Activated T-cell treated with anti-CD3 and anti-CD28 coated beads for 24 hours (primary cell): ENCODE results near the gene GJE1.
A peak's percentile ranks its signal among the peaks of the same experiment; 100 is the strongest.
"Not testable (repeated sequence)": the region's sequence is repeated elsewhere in the genome, so short reads cannot be mapped to it uniquely, and the experiment has no call there.

Experiments used
- DNase-seq: peaks from one replicate; pipeline ENCODE4 v3.0.0-alpha.2; 2020; ENCODE audit warnings: low read depth

The GJE1 gene, protein sequence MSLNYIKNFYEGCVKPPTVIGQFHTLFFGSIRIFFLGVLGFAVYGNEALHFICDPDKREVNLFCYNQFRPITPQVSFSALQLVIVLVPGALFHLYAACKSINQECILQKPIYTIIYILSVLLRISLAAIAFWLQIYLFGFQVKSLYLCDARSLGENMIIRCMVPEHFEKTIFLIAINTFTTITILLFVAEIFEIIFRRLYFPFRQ

DNA sequence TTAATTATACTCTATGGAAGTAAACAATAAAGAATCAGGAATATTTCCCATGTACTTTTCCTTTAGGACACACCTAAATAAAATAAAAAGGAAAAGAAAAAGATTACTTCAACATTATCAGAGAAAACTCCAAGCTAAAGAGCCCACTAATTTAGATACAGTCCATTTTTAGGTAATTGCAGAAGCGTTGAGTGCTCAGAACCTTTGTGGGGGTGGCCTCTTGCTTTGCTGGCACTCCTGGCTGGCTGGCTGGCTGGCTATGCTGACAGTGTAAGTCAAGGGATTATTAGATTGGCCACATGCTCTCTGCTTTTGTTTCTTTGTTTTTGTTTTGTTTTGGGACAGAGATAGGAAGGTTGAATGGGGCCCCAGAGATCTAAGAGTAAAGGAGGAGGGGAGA is at the start of gene GJE1:
TSS of gene GJE1 (plus strand) at position 301 of the 400 bp plus-strand sequence. CDS start 234 bp downstream, outside the sequence.
- no peak for DNase-seq

DNA sequence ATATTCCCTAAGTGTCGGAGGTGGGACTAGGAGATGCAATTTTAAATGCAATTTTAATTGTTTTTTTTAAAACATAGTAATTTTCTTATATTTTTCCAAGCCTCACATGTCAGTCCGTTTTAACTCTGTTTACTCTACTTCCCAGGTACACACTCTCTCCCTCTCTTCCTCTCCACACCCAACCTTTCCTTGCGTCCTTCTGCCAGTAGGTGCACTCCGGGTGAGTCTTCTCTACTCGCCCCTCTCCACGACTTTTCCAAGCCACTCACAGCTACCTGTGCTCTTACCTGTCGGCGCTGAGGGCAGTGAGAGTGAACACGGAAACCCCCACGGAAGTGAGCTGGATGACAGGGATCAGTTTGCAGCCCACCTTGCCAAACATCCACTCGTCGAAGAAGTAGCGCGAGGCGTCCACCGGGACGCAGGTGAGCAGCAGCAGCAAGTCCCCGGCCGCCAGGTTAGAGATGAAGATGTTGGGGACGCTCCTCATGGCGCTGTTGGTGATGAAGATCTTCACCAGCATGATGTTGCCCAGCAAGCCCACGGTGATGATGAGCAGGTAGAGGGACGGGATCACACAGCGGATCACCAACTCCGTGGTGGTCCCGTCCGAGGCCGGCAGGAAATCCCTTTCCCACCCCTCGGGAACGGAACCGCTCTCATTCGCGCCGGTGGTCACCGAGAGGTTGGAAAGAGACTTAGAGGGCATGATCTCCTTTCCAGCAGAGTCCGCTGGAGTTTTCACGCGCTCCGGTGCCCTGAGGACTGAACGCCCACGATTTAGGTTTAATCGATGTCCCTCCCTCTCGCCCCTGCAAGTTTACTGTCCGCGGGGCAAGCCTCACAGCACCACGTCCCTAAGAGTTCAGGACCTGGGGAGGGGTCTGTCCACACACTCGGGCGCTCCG is 44.5 kb upstream of the GJE1 start:
- no peak for DNase-seq

DNA sequence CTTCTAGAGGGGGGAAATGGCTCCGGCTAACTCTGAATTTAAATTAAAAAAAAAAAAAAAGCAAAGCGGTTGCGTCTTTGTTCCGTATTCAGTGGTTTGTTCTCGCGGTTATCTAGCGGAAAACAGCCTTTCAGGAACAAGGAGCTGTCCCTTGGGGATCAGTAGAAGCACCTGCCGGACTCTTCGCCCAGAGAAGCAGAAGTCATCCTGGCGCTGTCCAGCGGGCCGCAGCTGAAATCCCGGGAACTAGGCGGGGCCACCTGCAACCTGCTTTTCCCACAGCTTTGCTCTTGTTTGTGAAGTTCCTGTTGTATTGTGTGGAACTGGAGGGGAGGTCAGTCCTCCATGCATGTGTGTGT is 43.9 kb upstream of the GJE1 start:
- DNase-seq: no peak

DNA sequence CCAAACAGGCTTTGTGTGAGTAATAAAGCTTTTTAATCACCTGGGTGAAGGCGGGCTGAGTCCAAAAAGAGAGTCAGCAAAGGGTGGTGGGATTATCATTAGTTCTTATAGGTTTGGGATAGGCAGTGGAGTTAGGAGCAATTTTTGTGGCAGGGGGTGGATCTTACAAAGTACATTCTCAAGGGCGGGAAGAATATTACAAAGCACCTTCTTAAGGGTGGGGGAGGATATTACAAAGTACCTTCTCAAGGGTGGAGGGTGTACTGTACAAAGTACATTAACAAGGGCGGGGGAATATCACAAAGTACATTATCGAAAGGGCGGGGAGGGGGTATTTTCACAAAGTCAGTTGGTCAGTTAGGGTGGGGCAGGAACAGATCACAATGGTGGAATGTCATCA is 27.9 kb upstream of the GJE1 start:
- not testable (repeated sequence) for DNase-seq

DNA sequence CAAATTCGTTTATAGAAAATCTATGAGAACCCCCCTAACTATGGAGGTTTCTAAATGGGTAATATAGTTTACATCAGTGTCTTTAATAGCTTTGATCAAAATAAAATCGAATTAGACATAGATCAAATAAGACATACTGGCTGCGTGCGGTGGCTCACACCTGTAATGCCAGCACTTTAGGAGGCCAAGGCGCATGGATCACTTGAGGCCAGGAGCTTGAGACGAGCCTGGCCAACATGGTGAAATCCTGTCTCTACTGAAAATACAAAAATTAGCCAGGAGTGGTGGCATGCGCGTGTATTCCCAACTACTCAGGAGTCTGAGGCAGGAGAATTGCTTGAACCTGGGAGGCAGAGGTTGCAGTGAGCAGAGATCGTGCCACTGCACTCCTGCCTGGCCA is 21.9 kb upstream of the GJE1 start:
- DNase-seq: not testable (repeated sequence)

DNA sequence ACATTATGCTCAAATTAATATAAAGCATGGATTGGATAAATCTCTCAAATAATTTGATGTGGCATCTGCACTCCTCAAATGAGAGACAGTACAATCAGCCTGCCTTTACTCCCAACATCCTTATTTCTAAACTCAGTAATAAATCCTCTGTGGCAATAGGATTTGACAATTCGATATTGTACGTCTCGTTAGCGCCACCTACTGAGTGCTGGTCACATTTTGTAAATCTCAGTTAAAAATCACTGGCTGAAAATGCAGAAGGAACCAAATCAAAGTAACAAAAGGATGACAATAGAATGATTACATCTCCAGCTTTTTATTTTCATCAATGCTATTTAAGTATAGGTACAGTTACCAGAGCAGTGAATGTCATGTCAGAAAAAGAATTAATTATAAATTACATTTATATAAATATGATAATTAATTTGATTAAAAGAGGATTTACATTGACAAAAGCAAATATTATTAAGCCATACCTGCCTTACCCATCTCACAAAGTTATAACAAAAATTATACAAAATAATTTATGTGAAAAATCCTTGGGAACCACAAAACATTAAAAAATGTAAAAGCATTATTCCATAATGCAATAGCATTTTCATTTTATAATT is 20.2 kb upstream of the GJE1 start:
- peak; percentile 60 for DNase-seq

DNA sequence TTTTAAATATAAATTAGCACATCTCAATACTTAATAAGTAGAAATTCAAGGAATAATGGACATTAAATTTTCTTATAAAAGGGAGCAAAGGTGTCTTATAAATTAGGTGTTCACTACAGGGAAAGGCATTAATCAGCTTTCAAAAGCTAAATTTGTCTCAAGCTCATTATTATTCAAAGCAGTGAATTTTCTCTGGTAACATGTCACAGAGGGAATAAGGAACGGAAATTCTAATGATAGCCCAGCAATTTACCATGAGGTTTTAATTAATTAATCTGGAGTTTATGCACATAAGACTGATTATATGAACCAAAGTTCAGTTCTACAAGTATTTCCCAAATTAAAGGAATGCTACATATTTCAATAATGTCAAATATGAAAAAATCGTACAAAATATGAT is 15.4 kb upstream of the GJE1 start:
- no peak for DNase-seq

DNA sequence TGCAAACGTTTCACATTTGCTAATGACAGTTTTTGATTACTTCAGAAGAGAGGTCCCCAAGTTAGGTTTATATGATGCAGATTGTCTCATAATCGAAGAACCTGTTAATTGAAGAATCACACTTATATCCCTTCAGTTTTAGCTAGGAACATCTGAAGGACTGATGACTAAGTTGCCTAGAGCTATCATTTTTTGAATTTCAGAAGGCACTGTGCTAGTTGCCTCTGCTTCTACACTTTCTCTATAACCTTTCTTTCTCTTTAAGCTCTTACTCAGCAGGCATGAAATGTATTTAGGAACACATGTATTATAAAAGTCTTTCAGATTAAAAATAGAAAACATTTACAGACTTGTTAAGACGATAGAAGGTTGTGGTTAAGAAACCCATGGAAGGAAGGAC is 14.4 kb upstream of the GJE1 start:
- no peak for DNase-seq

DNA sequence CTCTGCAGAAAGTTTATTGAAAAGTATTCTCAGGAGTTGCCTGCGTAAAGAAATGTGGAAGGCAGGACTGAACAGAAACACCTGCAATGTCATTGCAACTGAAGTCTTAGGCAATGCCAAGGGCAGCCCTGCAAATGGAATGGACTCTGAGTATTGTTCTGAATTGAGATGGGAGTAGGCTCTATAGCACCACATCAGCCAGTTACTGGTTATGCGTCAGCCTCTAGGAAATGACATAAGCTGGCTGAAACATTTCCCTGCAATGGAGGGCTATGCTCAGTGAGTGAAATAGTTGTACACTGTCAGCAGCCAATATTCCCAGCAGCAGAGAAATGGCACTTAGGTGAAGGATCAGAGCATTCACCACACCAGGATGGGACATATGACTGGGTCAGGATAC is 13.8 kb upstream of the GJE1 start:
- no peak for DNase-seq

DNA sequence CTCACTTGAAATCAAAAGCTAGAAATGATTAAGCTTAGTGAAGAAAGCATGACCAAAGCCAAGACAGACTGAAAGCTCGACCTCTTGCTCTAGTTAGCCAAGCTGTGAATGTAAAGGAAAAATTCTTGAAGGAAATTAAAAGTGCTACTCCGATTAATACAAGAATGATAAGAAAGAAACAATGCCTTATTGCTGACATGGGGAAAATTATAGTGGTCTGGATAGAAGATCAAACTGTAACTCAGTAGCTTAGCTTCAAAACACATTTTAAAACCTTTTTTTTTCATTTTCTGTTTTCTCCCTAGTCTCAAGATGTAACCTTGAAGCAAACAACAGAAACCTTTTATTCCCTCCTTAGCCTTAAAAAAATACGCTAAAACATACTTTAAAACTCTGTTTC is 11.4 kb upstream of the GJE1 start:
- DNase-seq: no peak

DNA sequence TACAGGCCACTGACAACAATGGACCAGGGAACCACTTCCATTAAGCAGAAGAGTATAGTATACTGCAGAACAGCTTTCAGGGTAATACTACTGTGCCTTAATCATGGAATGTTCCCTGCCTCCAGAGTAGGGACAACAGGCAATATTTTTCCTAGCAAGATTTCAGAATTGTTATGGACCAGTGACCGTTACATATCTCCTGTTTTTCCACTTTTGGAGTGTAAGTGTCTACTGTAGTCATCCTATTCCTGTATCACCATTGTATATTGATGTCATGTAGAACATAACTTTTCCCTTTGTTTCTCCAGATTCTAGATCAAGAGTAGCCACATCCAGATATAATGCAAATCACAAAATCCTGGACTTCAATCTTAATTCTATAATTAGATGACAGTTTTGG is 1.9 kb upstream of the GJE1 start:
- no peak for DNase-seq

DNA sequence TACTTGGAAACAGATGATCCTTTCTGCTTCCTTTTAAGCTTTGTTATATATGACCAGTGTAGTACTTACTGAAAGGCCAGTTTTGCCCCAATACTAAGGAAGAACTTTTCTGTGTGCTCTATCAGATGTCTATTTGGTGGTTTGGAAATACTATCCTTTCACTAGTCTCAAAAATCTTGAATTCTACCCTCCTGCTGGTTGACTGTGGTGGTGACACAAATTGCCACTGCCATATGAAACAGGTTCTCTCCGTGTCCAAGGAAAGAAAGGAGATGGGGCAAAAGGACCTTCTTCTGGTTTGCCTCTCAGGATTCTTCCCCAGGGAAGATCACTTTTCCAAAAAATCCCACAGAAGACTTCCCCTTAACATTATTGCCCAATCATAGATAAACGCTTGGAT is 6.2 kb downstream of the GJE1 start:
- DNase-seq: no peak

DNA sequence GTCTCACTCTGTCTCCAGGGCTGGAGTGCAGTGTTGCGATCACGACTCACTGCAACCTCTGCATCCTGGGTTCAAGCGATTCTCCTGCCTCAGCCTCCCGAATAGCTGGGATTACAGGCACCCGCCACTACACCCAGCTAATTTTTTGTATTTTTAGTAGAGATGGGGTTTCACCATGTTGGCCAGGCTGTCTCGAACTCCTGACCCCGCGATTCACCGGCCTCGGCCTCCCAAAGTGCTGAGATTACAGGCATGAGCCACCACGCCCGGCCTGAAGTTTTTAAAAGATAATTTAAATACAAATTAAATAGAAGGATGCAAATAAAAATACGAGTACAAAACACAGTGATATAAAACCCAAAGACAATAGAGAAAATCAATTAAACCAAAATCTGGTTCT is 8.8 kb downstream of the GJE1 start:
- DNase-seq: not testable (repeated sequence)

DNA sequence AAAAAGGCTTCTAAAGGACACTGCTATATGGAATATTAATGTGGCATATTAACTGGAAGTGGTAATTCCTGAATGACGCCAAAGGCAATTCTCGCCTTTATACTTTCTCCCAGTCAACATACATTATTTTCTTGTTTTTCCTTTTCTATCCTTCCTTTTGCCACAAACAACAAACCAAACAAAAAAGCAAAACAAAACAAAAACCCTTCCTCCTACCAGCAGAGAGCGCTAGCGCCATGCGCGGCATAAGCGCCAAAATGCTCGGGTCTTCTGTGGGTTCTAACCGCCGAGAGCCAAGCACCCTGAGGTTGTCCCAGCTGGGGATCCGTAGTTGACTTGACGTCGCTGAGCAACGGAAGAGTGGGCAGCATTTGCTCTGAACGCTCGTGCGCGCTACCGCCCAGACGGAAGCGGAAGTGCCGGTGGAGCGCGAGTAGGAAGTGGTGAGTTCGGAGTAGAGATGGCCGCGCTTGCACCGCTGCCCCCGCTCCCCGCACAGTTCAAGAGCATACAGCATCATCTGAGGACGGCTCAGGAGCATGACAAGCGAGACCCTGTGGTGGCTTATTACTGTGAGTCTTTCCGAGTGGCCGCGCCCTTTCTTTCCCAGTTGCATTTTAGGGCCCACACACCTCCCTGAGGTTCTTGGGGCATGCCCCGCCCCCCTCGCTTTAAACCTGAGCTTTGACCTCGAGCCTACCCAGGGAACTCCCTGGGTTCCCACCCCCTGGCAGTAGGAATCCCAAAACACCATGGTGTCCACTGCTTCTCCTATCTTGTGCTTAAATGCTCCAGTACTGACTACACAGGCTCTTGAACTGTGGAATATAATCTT is 14.3 kb downstream of the GJE1 start, which contains the start of the genes NMBR and VTA1:
TSS of gene NMBR (minus strand) at position 295 of the 835 bp plus-strand sequence. CDS start 58,464 bp downstream, outside the sequence.
TSS of gene VTA1 (plus strand) at position 436 of the 835 bp plus-strand sequence. CDS start at position 461, 25 bp downstream.
- peak; percentile 96 for DNase-seq

DNA sequence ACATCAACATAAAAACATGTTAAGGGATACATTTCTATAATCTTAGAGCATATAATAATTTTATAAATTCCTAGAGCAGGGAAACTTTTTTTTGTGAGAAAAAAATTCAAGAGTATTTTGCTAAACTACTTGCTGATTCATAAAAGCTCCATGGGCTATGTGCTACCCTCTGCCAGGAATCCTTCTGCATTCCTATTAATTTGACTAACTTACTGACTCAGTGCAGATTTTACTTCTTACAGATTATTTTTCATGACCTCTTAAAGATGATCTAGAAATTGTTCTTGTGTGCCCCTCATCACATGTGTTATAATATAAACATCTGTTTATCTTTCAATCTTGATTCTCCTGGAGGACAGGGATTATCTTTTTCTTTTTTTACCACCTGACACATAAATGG is 20.0 kb downstream of the GJE1 start:
- no peak for DNase-seq

DNA sequence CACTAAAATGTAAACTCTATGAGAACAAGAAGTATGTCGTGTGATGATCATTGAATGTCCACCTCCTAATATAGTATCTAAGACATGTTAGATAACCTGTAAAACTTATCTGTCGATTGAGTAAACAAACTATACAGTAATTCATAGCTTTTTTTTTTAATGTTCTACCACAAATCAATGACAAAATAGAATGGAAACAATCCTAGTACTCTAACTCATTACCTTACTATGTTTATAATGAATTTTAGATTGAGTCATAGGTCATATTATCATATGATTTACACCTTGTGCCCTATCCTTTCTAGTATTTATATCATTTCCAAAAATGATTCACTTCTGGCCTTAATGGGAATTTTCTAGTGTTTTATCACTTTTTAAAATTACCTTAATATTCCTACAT is 20.5 kb downstream of the GJE1 start:
- no peak for DNase-seq

DNA sequence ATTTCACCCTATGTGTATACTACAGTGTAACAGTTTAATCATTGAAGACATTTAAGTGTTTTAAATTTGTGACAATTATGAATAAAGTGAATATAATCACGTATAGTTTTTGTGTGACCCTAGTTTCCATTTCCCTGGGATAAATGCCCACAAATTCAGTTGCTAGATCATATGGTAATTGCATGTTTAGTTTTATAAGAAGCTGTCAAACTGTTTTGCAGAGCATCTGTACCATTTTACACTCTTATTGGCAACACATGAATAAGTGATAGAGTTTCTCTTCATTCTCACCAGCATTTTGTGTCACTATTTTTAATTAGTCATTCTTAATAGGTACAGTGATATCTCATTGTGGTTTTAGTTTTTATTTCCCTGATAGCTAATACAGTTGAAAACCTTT is 21.6 kb downstream of the GJE1 start:
- DNase-seq: no peak

DNA sequence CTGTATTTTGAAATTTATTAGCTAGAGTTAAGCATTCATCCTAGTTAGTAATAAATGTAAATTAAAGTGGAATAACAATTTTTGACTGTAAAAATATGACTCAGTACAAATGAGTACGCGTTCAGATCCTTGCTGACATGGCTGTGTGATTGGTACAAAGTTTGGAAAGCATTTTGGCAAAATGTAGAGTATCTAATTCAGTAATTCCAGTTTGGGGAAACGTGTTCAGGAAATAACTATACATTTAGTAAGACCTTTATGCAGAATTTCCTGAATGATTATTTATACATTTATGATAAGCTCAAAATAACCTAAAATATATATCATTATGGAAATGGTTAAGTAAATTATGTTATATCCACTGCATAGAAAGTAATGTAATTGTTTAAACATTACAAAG is 22.4 kb downstream of the GJE1 start:
- DNase-seq: no peak

DNA sequence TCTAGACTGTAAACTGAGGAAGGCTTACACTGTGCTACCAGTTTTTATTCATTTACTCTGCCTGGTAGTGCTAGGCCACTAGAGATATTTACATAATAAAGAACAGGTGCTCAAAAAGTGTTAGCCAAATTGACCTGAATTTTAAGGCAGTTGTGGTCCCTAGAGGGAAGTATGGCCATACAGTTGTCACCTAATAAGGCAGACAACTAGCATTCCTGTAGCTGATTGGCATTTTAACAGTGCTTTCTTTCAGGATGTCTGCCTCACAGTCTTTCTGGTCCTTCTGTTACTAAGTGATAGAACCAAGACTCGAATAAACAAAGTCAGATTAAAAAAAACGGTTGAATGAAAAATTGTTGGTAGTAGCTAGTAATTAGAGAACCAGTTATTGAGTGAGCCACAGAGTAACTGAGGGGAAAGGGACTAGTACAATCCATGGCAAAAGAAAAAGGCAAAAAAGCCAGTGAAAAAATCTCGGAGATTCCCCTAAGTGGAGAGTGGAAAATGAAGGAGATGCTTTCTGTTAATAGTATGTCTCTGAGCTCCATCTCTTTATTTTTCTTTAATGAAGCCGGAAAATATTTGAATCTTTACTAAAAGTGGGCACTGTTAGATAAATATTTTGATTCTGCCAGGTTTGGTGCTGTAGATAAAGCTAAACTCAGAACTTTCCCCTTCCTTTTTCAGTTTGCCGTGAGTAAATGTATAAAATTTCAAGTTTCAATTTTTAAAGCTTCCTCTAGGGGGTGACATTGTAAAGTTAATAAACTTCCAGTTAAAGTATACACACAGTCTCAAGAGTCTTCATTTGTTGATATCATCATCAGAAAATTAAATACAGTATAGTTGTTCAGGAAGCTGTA is 23.4 kb downstream of the GJE1 start:
- no peak for DNase-seq

DNA sequence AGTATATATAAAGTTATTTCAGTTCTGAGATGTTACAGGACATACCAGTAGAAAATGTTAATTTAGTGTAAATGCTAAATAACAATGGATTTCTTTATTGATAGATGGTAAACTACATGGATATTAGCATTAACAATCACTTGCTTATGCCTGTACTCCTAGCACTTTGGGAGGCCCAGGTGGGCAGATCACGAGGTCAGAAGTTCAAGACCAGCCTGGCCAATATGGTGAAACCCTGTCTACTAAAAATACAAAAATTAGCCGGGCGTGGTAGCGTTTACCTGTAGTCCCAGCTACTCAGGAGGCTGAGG is 24.0 kb downstream of the GJE1 start:
- not testable (repeated sequence) for DNase-seq

DNA sequence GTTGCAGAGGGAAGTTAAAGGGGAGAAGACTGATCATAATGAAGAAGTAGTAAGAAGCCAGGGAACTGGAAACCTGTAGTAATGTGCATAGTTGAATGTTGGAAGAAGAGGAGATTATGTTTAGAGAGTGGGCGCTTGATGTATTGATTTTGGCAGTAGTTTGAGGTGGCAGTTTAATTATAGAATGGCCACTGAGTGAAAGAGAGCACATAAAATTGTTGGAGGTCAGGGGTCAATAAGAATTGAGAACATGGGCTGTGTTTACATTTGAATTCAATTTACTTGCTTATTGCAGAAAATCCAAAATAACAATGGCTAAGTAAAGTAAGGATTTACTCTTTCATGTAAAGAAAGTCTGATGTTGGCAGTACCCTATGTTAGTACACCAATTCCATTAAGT is 30.1 kb downstream of the GJE1 start:
- no peak for DNase-seq
